ENCODE data around the gene L3MBTL2. TPM values are rescaled to one million over a fixed set of nuclear protein-coding genes. Genes with fewer than 3 reads are reported as not detected.
A peak's percentile ranks its signal among the peaks of the same experiment; 100 is the strongest.

The L3MBTL2 gene
- total RNA-seq, 1 experiment from 2014 or later: 25.6 TPM

GRCh38 chr22:41215926-41216325, 10.8 kb downstream of the L3MBTL2 start:
- Mint-ChIP-seq H3K9me3 (peaks cover 5% of the 10 kb centered on the region; the same call in 1 of the 2 replicates), H3K36me3 (peaks cover 57% of the 10 kb centered on the region), H3K4me1 (peaks cover 19% of the 10 kb centered on the region), H3K27ac (peak overlapping the region; percentile 36), H3K27me3 (ENCODE audit: low read depth) (no peaks in the 10 kb centered on the region), H3K4me3 (no peak overlapping the region)
- ChIA-PET POLR2A (no interaction called here), CTCF (interaction anchor here (1.0 to 2.2 kb wide), 2 partner anchors 22 to 293 kb away, joined by 3 to 17 read pairs; no protein-coding TSS in a partner anchor)
- ATAC-seq (no peak), DNase-seq (ENCODE audit: low spot score) (no peak)
- TF ChIP-seq SP1 (CRISPR knock-in tag; conservative IDR thresholded peaks at IDR 0.05) (no peak), KAT7 (CRISPR knock-in tag; IDR thresholded peaks at IDR 0.05; ENCODE audit: borderline replicate concordance) (no peak), ZNF512 (CRISPR knock-in tag; IDR thresholded peaks at IDR 0.05; ENCODE audit: borderline replicate concordance) (no peak), AFF4 (CRISPR knock-in tag; IDR thresholded peaks at IDR 0.05; ENCODE audit: borderline replicate concordance) (no peak), TP53 (CRISPR knock-in tag; IDR thresholded peaks at IDR 0.05) (no peak), IRF2 (CRISPR knock-in tag; IDR thresholded peaks at IDR 0.05; ENCODE audit: borderline replicate concordance, low read depth) (no peak), TEAD4 (CRISPR knock-in tag; IDR thresholded peaks at IDR 0.05) (no peak), SOX15 (CRISPR knock-in tag; IDR thresholded peaks at IDR 0.05) (no peak), FOXP4 (CRISPR knock-in tag; IDR thresholded peaks at IDR 0.05) (no peak), ZNF281 (CRISPR knock-in tag; IDR thresholded peaks at IDR 0.05) (no peak)

GRCh38 chr22:41216984-41217383, 11.9 kb downstream of the L3MBTL2 start:
- Mint-ChIP-seq H3K4me1 (peaks cover 19% of the 10 kb centered on the region), H3K27me3 (ENCODE audit: low read depth) (no peaks in the 10 kb centered on the region), H3K4me3 (no peak overlapping the region), H3K9me3 (peaks cover 5% of the 10 kb centered on the region; the same call in 1 of the 2 replicates), H3K27ac (peak overlapping the region; percentile 90), H3K36me3 (peaks cover 63% of the 10 kb centered on the region)
- no peak for DNase-seq (ENCODE audit: low spot score)
- peak; percentile 15; the same call in 1 of the 2 replicates for ATAC-seq
- CTCF ChIA-PET: interaction anchor here (0.6 to 2.2 kb wide), 3 partner anchors 21 to 294 kb away, joined by 3 to 17 read pairs (median 4); no protein-coding TSS in a partner anchor
- POLR2A ChIA-PET: interaction anchor here (1.7 kb wide), 1 partner anchor 21 kb away, joined by 5 read pairs; no protein-coding TSS in a partner anchor
- TF ChIP-seq SOX15 (CRISPR knock-in tag; IDR thresholded peaks at IDR 0.05): no peak
- TF ChIP-seq RELA (CRISPR knock-in tag; IDR thresholded peaks at IDR 0.05; ENCODE audit: borderline replicate concordance): no peak
- TF ChIP-seq CREB1 (CRISPR knock-in tag; IDR thresholded peaks at IDR 0.05): no peak
- no peak for TF ChIP-seq SMAD3 (CRISPR knock-in tag; IDR thresholded peaks at IDR 0.05; ENCODE audit: borderline replicate concordance)
- TF ChIP-seq ETV6 (CRISPR knock-in tag; IDR thresholded peaks at IDR 0.05): no peak
- TF ChIP-seq ZNF232 (CRISPR knock-in tag; IDR thresholded peaks at IDR 0.05): no peak
- no peak for TF ChIP-seq ZNF512 (CRISPR knock-in tag; IDR thresholded peaks at IDR 0.05; ENCODE audit: borderline replicate concordance)
- TF ChIP-seq ZMAT4 (CRISPR knock-in tag; IDR thresholded peaks at IDR 0.05): no peak
- TF ChIP-seq TCF7 (CRISPR knock-in tag; IDR thresholded peaks at IDR 0.05; ENCODE audit: low read depth): no peak
- TF ChIP-seq E2F1 (CRISPR knock-in tag; IDR thresholded peaks at IDR 0.05): no peak
- TF ChIP-seq HMGXB4 (CRISPR knock-in tag; IDR thresholded peaks at IDR 0.05): no peak
